Thymus (tissue), 11 donors: ENCODE measurements around the gene FRMPD4. TPM values are rescaled to one million over a fixed set of nuclear protein-coding genes. Genes with fewer than 3 reads are reported as not detected.

Source experiments
- DNase-seq, 9 donors: peaks; one replicate each; pipeline ENCODE4 v3.0.0-alpha.2; 2013; ENCODE audit warnings: low spot score in 9 of 9, low read depth in 6 of 9, missing footprints in 1 of 9
- H3K27ac ChIP-seq, 2 donors: one replicate each; pipeline ENCODE4 v1.5.1; 2013; ENCODE audit warnings: control low read depth in 1 of 2, low read depth in 1 of 2, low read length in 1 of 2, mild to moderate bottlenecking in 1 of 2, moderate library complexity in 1 of 2
- H3K27me3 ChIP-seq, 2 donors: one replicate each; pipeline ENCODE4 v1.5.1; 2013; ENCODE audit warnings: low read length in 1 of 2; ENCODE audit not compliant: control insufficient read depth in 2 of 2, insufficient read depth in 1 of 2
- H3K36me3 ChIP-seq, 2 donors: one replicate each; pipeline ENCODE4 v1.5.1; 2013; ENCODE audit warnings: low read length in 1 of 2, mild to moderate bottlenecking in 1 of 2, moderate library complexity in 1 of 2; ENCODE audit not compliant: control insufficient read depth in 2 of 2, insufficient read depth in 2 of 2
- H3K4me1 ChIP-seq, 2 donors: one replicate each; pipeline ENCODE4 v1.5.1; 2013; ENCODE audit warnings: low read length in 2 of 2; ENCODE audit not compliant: control insufficient read depth in 2 of 2, insufficient read depth in 2 of 2
- H3K4me3 ChIP-seq, 2 donors: one replicate each; pipeline ENCODE4 v1.5.1; 2013; ENCODE audit warnings: low read length in 2 of 2, control low read depth in 1 of 2, mild to moderate bottlenecking in 1 of 2
- H3K9me3 ChIP-seq, 2 donors: one replicate each; pipeline ENCODE4 v1.5.1; 2013; ENCODE audit warnings: low read length in 1 of 2, mild to moderate bottlenecking in 1 of 2; ENCODE audit not compliant: control insufficient read depth in 2 of 2, insufficient read depth in 1 of 2
- WGBS: extraction: QIAGEN DNeasy Blood & Tissue Kit; methylation state at CpG from one replicate; pipeline ENCODE4 v1.1.7; 2013; 5-methylcytosine and 5-hydroxymethylcytosine counted together
- polyA plus RNA-seq: library from polyadenylated mRNA; stranded (reverse); fragments of 200-250 nt; gene quantifications from one replicate; pipeline ENCODE4 v1.2.3, GENCODE V29; 2013
- total RNA-seq: library from RNA; stranded (reverse); fragments of 120-200 nt; gene quantifications from one replicate; pipeline ENCODE4 v1.2.4, GENCODE V29; 2013
- donor health status: healthy.

The FRMPD4 gene
- total and polyA plus RNA-seq, 2 donors = 0.05 TPM

- DNase-seq = no peak
- Histone ChIP-seq H3K36me3 (no peaks in the 10 kb centered on the region), H3K4me3 (no peak overlapping the region), H3K9me3 (no peaks in the 10 kb centered on the region), H3K4me1 (no peaks in the 10 kb centered on the region), H3K27ac (no peak overlapping the region), H3K27me3 (no peaks in the 10 kb centered on the region)
- 72% methylated on average over 3 of the region's 3 CpGs for WGBS
These were observed 303.3 kb downstream of the FRMPD4 start for GRCh38 chrX:12441381-12442128.

- Histone ChIP-seq H3K4me1 (no peaks in the 10 kb centered on the region), H3K4me3 (no peak overlapping the region), H3K27ac (no peak overlapping the region), H3K9me3 (no peaks in the 10 kb centered on the region), H3K36me3 (no peaks in the 10 kb centered on the region), H3K27me3 (no peaks in the 10 kb centered on the region)
- WGBS = 96% methylated on average over 7 of the region's 7 CpGs
- DNase-seq = no peak
These were observed 305.3 kb downstream of the FRMPD4 start for GRCh38 chrX:12443534-12444098.

- DNase-seq = no peak
- H3K27me3 ChIP-seq = no peaks in the 10 kb centered on the region
- WGBS = 96% methylated on average over 7 of the region's 7 CpGs
- H3K27ac ChIP-seq = no peak overlapping the region
- no peaks in the 10 kb centered on the region for H3K9me3 ChIP-seq
- no peaks in the 10 kb centered on the region for H3K36me3 ChIP-seq
- H3K4me1 ChIP-seq = no peaks in the 10 kb centered on the region
- H3K4me3 ChIP-seq = no peak overlapping the region
These were observed 308.2 kb downstream of the FRMPD4 start for GRCh38 chrX:12446342-12447075.

DNA sequence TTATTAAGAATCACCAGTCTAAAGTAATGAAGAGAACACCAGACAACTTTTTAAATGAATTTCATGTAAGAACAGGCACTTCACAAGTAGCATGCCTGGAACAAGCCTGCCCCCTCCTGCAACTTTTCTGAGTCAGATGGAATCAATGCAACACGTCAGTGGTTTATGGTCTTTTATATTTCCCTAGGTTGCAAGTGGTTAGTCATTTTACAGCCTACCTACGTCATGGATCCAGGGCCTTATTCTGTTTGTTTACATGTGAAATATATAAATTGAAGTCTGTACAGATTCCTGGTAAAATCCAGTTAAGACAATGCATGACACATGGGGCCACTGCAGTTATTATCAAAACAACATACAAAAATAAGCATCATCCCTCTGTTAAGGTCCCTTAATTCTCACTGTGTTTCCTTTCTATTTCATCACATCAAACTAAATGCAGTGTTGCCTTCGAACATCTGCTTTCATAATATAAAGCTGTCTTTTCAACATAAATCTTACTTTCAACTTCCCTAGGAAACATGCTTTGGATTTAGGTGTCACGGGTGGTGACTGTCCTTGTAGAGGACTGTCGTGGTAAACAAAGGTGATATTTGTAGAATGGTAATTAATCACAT, 309.3 kb downstream of the FRMPD4 start:
- Histone ChIP-seq H3K27ac (no peak overlapping the region), H3K4me3 (no peak overlapping the region), H3K27me3 (no peaks in the 10 kb centered on the region), H3K9me3 (no peaks in the 10 kb centered on the region), H3K4me1 (no peaks in the 10 kb centered on the region), H3K36me3 (no peaks in the 10 kb centered on the region)
- 80% methylated on average over 5 of the region's 5 CpGs for WGBS
- no peak for DNase-seq

- H3K4me1 ChIP-seq = no peaks in the 10 kb centered on the region
- H3K27me3 ChIP-seq = no peaks in the 10 kb centered on the region
- no peaks in the 10 kb centered on the region for H3K9me3 ChIP-seq
- H3K36me3 ChIP-seq = no peaks in the 10 kb centered on the region
- no peak overlapping the region for H3K4me3 ChIP-seq
- DNase-seq = no peak
- H3K27ac ChIP-seq = no peak overlapping the region
- 84% methylated on average over 2 of the region's 2 CpGs for WGBS
These were observed 314.0 kb downstream of the FRMPD4 start for GRCh38 chrX:12452268-12452667.

- H3K4me3 ChIP-seq = no peak overlapping the region
- no peak for DNase-seq
- no peaks in the 10 kb centered on the region for H3K36me3 ChIP-seq
- H3K4me1 ChIP-seq = no peaks in the 10 kb centered on the region
- WGBS = 83% methylated on average over 2 of the region's 2 CpGs
- no peak overlapping the region for H3K27ac ChIP-seq
- no peaks in the 10 kb centered on the region for H3K9me3 ChIP-seq
- no peaks in the 10 kb centered on the region for H3K27me3 ChIP-seq
These were observed 322.7 kb downstream of the FRMPD4 start for GRCh38 chrX:12460929-12461328.

- no peaks in the 10 kb centered on the region for H3K9me3 ChIP-seq
- no peak overlapping the region for H3K4me3 ChIP-seq
- H3K36me3 ChIP-seq = no peaks in the 10 kb centered on the region
- WGBS = 98% methylated on average over 2 of the region's 2 CpGs
- no peaks in the 10 kb centered on the region for H3K4me1 ChIP-seq
- DNase-seq = no peak
- H3K27ac ChIP-seq = no peak overlapping the region
- no peaks in the 10 kb centered on the region for H3K27me3 ChIP-seq
These were observed 324.8 kb downstream of the FRMPD4 start for GRCh38 chrX:12463052-12463451.

- no peak overlapping the region for H3K27ac ChIP-seq
- H3K4me3 ChIP-seq = no peak overlapping the region
- no peaks in the 10 kb centered on the region for H3K36me3 ChIP-seq
- H3K4me1 ChIP-seq = no peaks in the 10 kb centered on the region
- no peaks in the 10 kb centered on the region for H3K9me3 ChIP-seq
- DNase-seq = no peak
- H3K27me3 ChIP-seq = no peaks in the 10 kb centered on the region
- WGBS = 87% methylated on average over 2 of the region's 2 CpGs
These were observed 325.6 kb downstream of the FRMPD4 start for GRCh38 chrX:12463873-12464272.

GRCh38 chrX:12467321-12467720, 329.0 kb downstream of the FRMPD4 start:
- Histone ChIP-seq H3K9me3 (no peaks in the 10 kb centered on the region), H3K27ac (no peak overlapping the region), H3K4me1 (no peaks in the 10 kb centered on the region), H3K36me3 (no peaks in the 10 kb centered on the region), H3K27me3 (no peaks in the 10 kb centered on the region), H3K4me3 (no peak overlapping the region)
- 95% methylated on average over 1 of the region's 1 CpG for WGBS
- DNase-seq = no peak
